A673 (cell line): Measurements from ENCODE around the gene C13orf46.
"Not testable (repeated sequence)": the region's sequence is repeated elsewhere in the genome, so short reads cannot be mapped to it uniquely, and the experiment has no call there.

ENCODE experiments used
- CTCF ChIP-seq: fragments of 300-800, 200-600 bp; sonication (generic); conservative IDR thresholded peaks from 2 replicates; pipeline ENCODE4 v1.5.1; 2017; ENCODE audit warnings: low read depth, mild to moderate bottlenecking, antibody characterized with exemption, low read length, moderate library complexity, mixed read lengths
- EZH2 ChIP-seq: fragments of 200-600 bp; sonication (generic); IDR thresholded peaks from 2 replicates; pipeline ENCODE4 v1.6.1; 2017; ENCODE audit warnings: borderline replicate concordance, low read depth, mild to moderate bottlenecking, mixed read lengths, antibody characterized with exemption, low read length; ENCODE audit not compliant: poor library complexity, severe bottlenecking

GRCh38 chr13:113988859-113989258, 15.0 kb upstream of the C13orf46 start:
- TF ChIP-seq EZH2, CTCF: not testable (repeated sequence)
